NB4 (cell line): ENCODE data around the gene ATXN3L.

Experiments used
- CTCF ChIP-seq: IDR thresholded peaks from one replicate; pipeline ENCODE4 v1.5.1; 2012; ENCODE audit warnings: low read depth, low read length
- MAX ChIP-seq: IDR thresholded peaks from 2 replicates; pipeline ENCODE4 v1.6.1; 2011; ENCODE audit warnings: low read depth, low read length
- POLR2A ChIP-seq: IDR thresholded peaks from 2 replicates; pipeline ENCODE4 v1.6.1; 2011; ENCODE audit warnings: mild to moderate bottlenecking; ENCODE audit not compliant: insufficient read length; ENCODE audit errors: extremely low read depth

GRCh38 chrX:13365161-13365560 lies 45.3 kb upstream of the ATXN3L start:
- no peak for TF ChIP-seq CTCF
- TF ChIP-seq MAX, result no peak
- no peak for TF ChIP-seq POLR2A
